K562 (cell line): ENCODE measurements around the gene NAP1L4. TPM values are rescaled to one million over a fixed set of nuclear protein-coding genes. Genes with fewer than 3 reads are reported as not detected.

ENCODE experiments used
- ATF3 ChIP-seq, 2 experiments: fragments of 450-650 bp in 1 of 2; sonication (generic) in 1 of 2; formaldehyde crosslinking in 1 of 2; IDR thresholded peaks in 1 of 2; conservative IDR thresholded peaks in 1 of 2; 2 replicates each; pipeline versions ENCODE4 v1.6.1 to v1.8.1; 2016 to 2023; ENCODE audit warnings: mild to moderate bottlenecking in 2 of 2, moderate library complexity in 2 of 2, inconsistent platforms in 1 of 2, missing genetic modification reagents in 1 of 2
- DMBX1 ChIP-seq: fragments of 250-450 bp; sonication (Bioruptor Pico); IDR thresholded peaks from 2 replicates; pipeline ENCODE4 v1.8.0; 2022; ENCODE audit warnings: inconsistent platforms, mild to moderate bottlenecking, moderate library complexity, borderline replicate concordance
- ELF1 ChIP-seq: fragments of 200-800 bp; sonication (Bioruptor generic); IDR thresholded peaks from 2 replicates; pipeline ENCODE4 v1.6.1; 2016; ENCODE audit warnings: missing genetic modification characterization, missing compliant biosample characterization
- FOXM1 ChIP-seq, 2 experiments: fragments of 450-650 bp in 1 of 2; sonication (generic) in 1 of 2; formaldehyde crosslinking in 1 of 2; IDR thresholded peaks; 2 replicates each; pipeline versions ENCODE4 v1.6.1 to v1.9.0; 2017 to 2022; ENCODE audit warnings: low read depth in 2 of 2, mild to moderate bottlenecking in 2 of 2, missing genetic modification reagents in 1 of 2, moderate library complexity in 1 of 2
- GABPB1 ChIP-seq: sonication (generic); formaldehyde crosslinking; IDR thresholded peaks from 2 replicates; pipeline ENCODE4 v1.8.0; 2022; ENCODE audit warnings: mild to moderate bottlenecking, missing genetic modification reagents
- KDM4B ChIP-seq, 2 experiments: fragments of 450-650 bp in 1 of 2; sonication (generic) in 1 of 2; IDR thresholded peaks; 2 replicates each; pipeline ENCODE4 v1.6.1; 2016 to 2017; ENCODE audit warnings: borderline replicate concordance in 2 of 2, antibody characterized with exemption in 1 of 2, low read depth in 1 of 2, mild to moderate bottlenecking in 1 of 2
- L3MBTL2 ChIP-seq: fragments of 450-650 bp; IDR thresholded peaks from 2 replicates; pipeline ENCODE4 v1.6.1; 2016; ENCODE audit warnings: mild to moderate bottlenecking, moderate library complexity
- RBFOX2 ChIP-seq: fragments of 200-400 bp; formaldehyde crosslinking; IDR thresholded peaks from 2 replicates; pipeline ENCODE4 v1.6.1; 2017; ENCODE audit warnings: low read depth, mild to moderate bottlenecking, low read length, moderate library complexity
- RHOXF2B ChIP-seq: fragments of 250-450 bp; sonication (Bioruptor Pico); conservative IDR thresholded peaks from 2 replicates; pipeline ENCODE4 v1.5.1; 2021
- SMARCA5 ChIP-seq: fragments of 450-650 bp; IDR thresholded peaks from 2 replicates; pipeline ENCODE4 v1.6.1; 2016
- SMC3 ChIP-seq: conservative IDR thresholded peaks from 2 replicates; pipeline ENCODE4 v1.6.1; 2011; ENCODE audit warnings: low read depth, low read length, improper control_type of control experiment; ENCODE audit not compliant: insufficient read depth
- SOX6 ChIP-seq: fragments of 450-650 bp; IDR thresholded peaks from 2 replicates; pipeline ENCODE4 v1.6.1; 2014; ENCODE audit warnings: mild to moderate bottlenecking
- TCF3 ChIP-seq: sonication (generic); formaldehyde crosslinking; IDR thresholded peaks from 2 replicates; pipeline ENCODE4 v1.4.0; 2020; ENCODE audit warnings: mild to moderate bottlenecking, missing genetic modification reagents
- TEAD4 ChIP-seq, 2 experiments: sonication (generic) in 1 of 2; formaldehyde crosslinking in 1 of 2; IDR thresholded peaks; 2 replicates each; pipeline versions ENCODE4 v1.6.1 to v1.8.0; 2012 to 2022; ENCODE audit warnings: borderline replicate concordance in 1 of 2, inconsistent platforms in 1 of 2, low read length in 1 of 2, mild to moderate bottlenecking in 1 of 2, missing genetic modification reagents in 1 of 2
- THRA ChIP-seq: fragments of 450-650 bp; IDR thresholded peaks from 2 replicates; pipeline ENCODE4 v1.6.1; 2017; ENCODE audit warnings: mild to moderate bottlenecking, moderate library complexity
- TOE1 ChIP-seq, 2 experiments: fragments of 450-650 bp in 1 of 2; sonication (generic) in 1 of 2; formaldehyde crosslinking in 1 of 2; IDR thresholded peaks; 2 replicates each; pipeline versions ENCODE4 v1.7.1 to v1.8.0; 2016 to 2022; ENCODE audit warnings: borderline replicate concordance in 2 of 2, mild to moderate bottlenecking in 2 of 2, antibody characterized with exemption in 1 of 2, inconsistent platforms in 1 of 2, low read depth in 1 of 2, missing genetic modification reagents in 1 of 2, moderate library complexity in 1 of 2
- ZNF354B ChIP-seq: fragments of 250-450 bp; sonication (Bioruptor Pico); IDR thresholded peaks from 2 replicates; pipeline ENCODE4 v1.4.0; 2020
- ZNF584 ChIP-seq: fragments of 200-800 bp; sonication (Bioruptor generic); IDR thresholded peaks from 2 replicates; pipeline ENCODE4 v1.6.1; 2016; ENCODE audit warnings: low read depth, mild to moderate bottlenecking, missing genetic modification characterization, missing compliant biosample characterization
- ZNF589 ChIP-seq: fragments of 200-800 bp; sonication (Bioruptor generic); IDR thresholded peaks from 2 replicates; pipeline ENCODE4 v1.6.1; 2016; ENCODE audit warnings: low read depth, missing genetic modification characterization, missing compliant biosample characterization
- polyA plus RNA-seq, 8 experiments: library from polyadenylated mRNA; depleted of rRNA in 4 of 8; stranded (reverse) in 5 of 8; unstranded in 3 of 8; fragments of >200 nt; fragmentation: Nextera tagmentation in 2 of 8; fragmentation: Illumina TruSeq in 1 of 8; extraction: Ambion mirVana in 2 of 8; extraction: Trizol in 1 of 8; gene quantifications; 2 replicates each; pipeline versions ENCODE4 v1.2.1 to v1.2.3, GENCODE V29; 2011 to 2014; ENCODE audit warnings: inconsistent platforms in 1 of 8, missing spikeins in 1 of 8
- total RNA-seq, 7 experiments: library from RNA; depleted of rRNA in 6 of 7; stranded (reverse); fragments of >200 nt in 6 of 7; fragmentation: Illumina TruSeq in 2 of 7; extraction: Trizol in 2 of 7; gene quantifications; 2 replicates each; pipeline versions ENCODE4 v1.2.1 to v1.2.3, GENCODE V29; 2011 to 2021; ENCODE audit warnings: low replicate concordance in 1 of 7
- TF ChIP-seq, protein P1 (sequence below): fragments of 450-650 bp; IDR thresholded peaks from 2 replicates; pipeline ENCODE4 v1.6.1; 2014; ENCODE audit warnings: low read depth, mild to moderate bottlenecking, moderate library complexity, borderline replicate concordance
- TF ChIP-seq, protein P2 (sequence below): sonication (generic); formaldehyde crosslinking; IDR thresholded peaks from 2 replicates; pipeline ENCODE4 v1.8.1; 2023; ENCODE audit warnings: mild to moderate bottlenecking, missing genetic modification reagents

NAP1L4 gene
- total and polyA plus RNA-seq, 9 of the 15 experiments (the other 6 are each of a cell fraction or from before 2014, with no cell fraction given): 34.1 to 237 (median 179) TPM

DNA sequence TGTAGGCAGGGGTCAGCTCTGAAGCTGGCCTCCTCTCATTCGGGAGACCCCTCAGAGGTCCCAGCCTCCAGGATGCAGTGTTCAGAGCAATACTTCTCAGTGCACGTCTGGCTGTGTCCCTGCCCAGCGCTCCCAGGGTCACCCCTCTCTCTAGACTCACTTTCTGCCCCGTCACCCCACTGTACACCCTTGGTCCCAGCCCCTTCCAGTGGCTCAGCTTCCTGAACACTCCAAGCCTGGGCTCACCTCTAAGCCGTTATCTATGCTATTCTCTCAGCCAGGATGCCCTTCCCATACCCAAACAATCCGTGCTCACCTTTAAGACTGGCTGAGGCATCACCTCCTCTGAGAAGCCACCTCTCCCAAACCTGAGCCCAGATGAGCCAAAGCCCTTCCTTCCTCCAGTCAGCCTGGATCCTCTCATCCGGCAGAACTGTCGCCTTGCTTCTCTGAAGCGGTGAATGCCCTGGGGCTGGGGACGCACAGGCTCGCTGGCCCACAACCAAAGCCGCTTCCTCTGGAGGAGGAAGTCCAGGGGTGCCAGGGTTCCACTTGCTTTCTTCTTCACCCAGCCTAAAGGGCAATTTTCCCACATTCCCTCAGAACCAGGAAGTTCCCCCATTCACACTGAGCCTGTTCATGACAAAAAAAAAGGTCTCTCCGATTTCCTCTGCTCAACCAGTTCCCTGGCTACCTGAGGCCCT is 92.9 kb downstream of the NAP1L4 start (continued):
- TF ChIP-seq ZNF584 (CRISPR knock-in tag): peak; percentile 61
- 0 out of 4 replicates have a peak, but pooled peaks of 1 of the 2 experiments have one; percentile 3 for TF ChIP-seq KDM4B (IDR thresholded peaks at IDR 0.05; ENCODE audit: borderline replicate concordance in 2 of 2, low read depth in 1 of 2)
- TF ChIP-seq, protein P1, sequence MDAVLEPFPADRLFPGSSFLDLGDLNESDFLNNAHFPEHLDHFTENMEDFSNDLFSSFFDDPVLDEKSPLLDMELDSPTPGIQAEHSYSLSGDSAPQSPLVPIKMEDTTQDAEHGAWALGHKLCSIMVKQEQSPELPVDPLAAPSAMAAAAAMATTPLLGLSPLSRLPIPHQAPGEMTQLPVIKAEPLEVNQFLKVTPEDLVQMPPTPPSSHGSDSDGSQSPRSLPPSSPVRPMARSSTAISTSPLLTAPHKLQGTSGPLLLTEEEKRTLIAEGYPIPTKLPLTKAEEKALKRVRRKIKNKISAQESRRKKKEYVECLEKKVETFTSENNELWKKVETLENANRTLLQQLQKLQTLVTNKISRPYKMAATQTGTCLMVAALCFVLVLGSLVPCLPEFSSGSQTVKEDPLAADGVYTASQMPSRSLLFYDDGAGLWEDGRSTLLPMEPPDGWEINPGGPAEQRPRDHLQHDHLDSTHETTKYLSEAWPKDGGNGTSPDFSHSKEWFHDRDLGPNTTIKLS: no peak
- no peak for TF ChIP-seq ZNF354B (CRISPR knock-in tag)
- TF ChIP-seq TEAD4 (IDR thresholded peaks at IDR 0.05; ENCODE audit: low read length): no peak
- TF ChIP-seq TEAD4 (CRISPR knock-in tag; IDR thresholded peaks at IDR 0.05; ENCODE audit: borderline replicate concordance): no peak
- 0 out of 2 replicates have a peak, but pooled peaks have one; percentile 4 for TF ChIP-seq TCF3 (CRISPR knock-in tag)
- TF ChIP-seq, protein P2, sequence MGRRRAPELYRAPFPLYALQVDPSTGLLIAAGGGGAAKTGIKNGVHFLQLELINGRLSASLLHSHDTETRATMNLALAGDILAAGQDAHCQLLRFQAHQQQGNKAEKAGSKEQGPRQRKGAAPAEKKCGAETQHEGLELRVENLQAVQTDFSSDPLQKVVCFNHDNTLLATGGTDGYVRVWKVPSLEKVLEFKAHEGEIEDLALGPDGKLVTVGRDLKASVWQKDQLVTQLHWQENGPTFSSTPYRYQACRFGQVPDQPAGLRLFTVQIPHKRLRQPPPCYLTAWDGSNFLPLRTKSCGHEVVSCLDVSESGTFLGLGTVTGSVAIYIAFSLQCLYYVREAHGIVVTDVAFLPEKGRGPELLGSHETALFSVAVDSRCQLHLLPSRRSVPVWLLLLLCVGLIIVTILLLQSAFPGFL: no peak
- peak; percentile 26 for TF ChIP-seq L3MBTL2
- no peak for TF ChIP-seq RHOXF2B (CRISPR knock-in tag)
- no peak for TF ChIP-seq DMBX1 (CRISPR knock-in tag)
- TF ChIP-seq RBFOX2: no peak; the same call in 1 of the 2 replicates
- no peak for TF ChIP-seq TOE1 (IDR thresholded peaks at IDR 0.05; ENCODE audit: borderline replicate concordance)
- TF ChIP-seq TOE1 (CRISPR knock-in tag; IDR thresholded peaks at IDR 0.05; ENCODE audit: borderline replicate concordance, low read depth): no peak
- TF ChIP-seq ELF1 (tag): peak; percentile 39; the same call in 1 of the 2 replicates
- peak; percentile 34; the same call in 1 of the 2 replicates for TF ChIP-seq ATF3 (IDR thresholded peaks at IDR 0.05)
- TF ChIP-seq ATF3 (CRISPR knock-in tag; conservative IDR thresholded peaks at IDR 0.05): no peak
- no peak for TF ChIP-seq SMC3
- no peak for TF ChIP-seq SMARCA5
- no peak for TF ChIP-seq THRA
- no peak for TF ChIP-seq SOX6
- TF ChIP-seq FOXM1 (IDR thresholded peaks at IDR 0.05; ENCODE audit: low read depth): no peak
- no peak for TF ChIP-seq FOXM1 (CRISPR knock-in tag; IDR thresholded peaks at IDR 0.05; ENCODE audit: low read depth)
- 0 out of 2 replicates have a peak, but pooled peaks have one; percentile 11 for TF ChIP-seq GABPB1 (CRISPR knock-in tag)
- peak; percentile 30; the same call in 1 of the 2 replicates for TF ChIP-seq ZNF589
